Caco-2 (cell line): ENCODE measurements around the gene KANSL3. TPM values are rescaled to one million over a fixed set of nuclear protein-coding genes. Genes with fewer than 3 reads are reported as not detected.

Experiments
- BruUV-seq: library from RNA; stranded (reverse); fragments of 400-500 nt; replicated peaks from 2 replicates; lab custom pipeline; 2021; lab: Mats Ljungman, UMichigan
- CTCF ChIA-PET: fragments of 300-600 bp; sonication (Branson Sonifier 250); formaldehyde crosslinking; loops from one replicate; lab custom pipeline; 2022; ENCODE audit warnings: antibody characterized with exemption; lab: Charles Lee
- POLR2A ChIA-PET: fragments of 300-600 bp; sonication (Branson Sonifier 250); formaldehyde crosslinking; loops from one replicate; lab custom pipeline; 2022; ENCODE audit warnings: antibody characterized with exemption; lab: Charles Lee
- DNase-seq, 2 experiments: peaks; one replicate each; pipeline versions ENCODE4 v3.0.0 to v3.0.0-alpha.2; 2020 to 2022
- H3K27me3 ChIP-seq: replicated peaks from 2 replicates; pipeline ENCODE4 v1.6.0; 2011; ENCODE audit warnings: low read length; ENCODE audit not compliant: control insufficient read depth, insufficient read depth
- H3K36me3 ChIP-seq: 2 replicates; pipeline ENCODE4 v1.5.1; 2011; ENCODE audit warnings: low read length; ENCODE audit not compliant: control insufficient read depth, insufficient read depth
- H3K4me1 ChIP-seq: fragments of 250-450 bp; sonication (Bioruptor Pico); 2 replicates; pipeline ENCODE4 v1.5.1; 2020; ENCODE audit warnings: mild to moderate bottlenecking
- H3K4me3 ChIP-seq: 2 replicates; pipeline ENCODE4 v1.5.1; 2011; ENCODE audit warnings: low read depth, mild to moderate bottlenecking, control low read depth, low read length
- H3K9me3 ChIP-seq: fragments of 250-450 bp; sonication (Bioruptor Pico); 2 replicates; pipeline ENCODE4 v1.5.1; 2020; ENCODE audit warnings: mild to moderate bottlenecking, moderate library complexity
- H3K27ac Mint-ChIP-seq: one replicate; pipeline ENCODE4 v1.8.0; 2022; ENCODE audit warnings: mixed read lengths; ENCODE audit not compliant: unreplicated experiment
- H3K27me3 Mint-ChIP-seq: one replicate; pipeline ENCODE4 v1.8.0; 2022; ENCODE audit warnings: mixed read lengths; ENCODE audit not compliant: insufficient read depth, unreplicated experiment
- H3K36me3 Mint-ChIP-seq: one replicate; pipeline ENCODE4 v1.8.0; 2022; ENCODE audit warnings: mild to moderate bottlenecking, mixed read lengths; ENCODE audit not compliant: insufficient read depth, unreplicated experiment
- H3K4me1 Mint-ChIP-seq: one replicate; pipeline ENCODE4 v1.8.0; 2022; ENCODE audit warnings: low read depth, mixed read lengths; ENCODE audit not compliant: unreplicated experiment
- H3K4me3 Mint-ChIP-seq: one replicate; pipeline ENCODE4 v1.8.0; 2022; ENCODE audit warnings: mild to moderate bottlenecking, moderate library complexity, mixed read lengths; ENCODE audit not compliant: unreplicated experiment
- H3K9me3 Mint-ChIP-seq: one replicate; pipeline ENCODE4 v1.8.0; 2022; ENCODE audit warnings: mixed read lengths; ENCODE audit not compliant: unreplicated experiment
- intact Hi-C: fragments of 100-400 bp; cut with micrococcal nuclease; formaldehyde crosslinking; loops from one replicate; pipeline ENCODE4 v1.10.0; 2022; ENCODE audit not compliant: unreplicated experiment
- total RNA-seq: library from RNA; stranded (reverse); gene quantifications from 2 replicates; pipeline ENCODE4 v1.2.3, GENCODE V29; 2022
- TF ChIP-seq, protein P1 (sequence below), 2 experiments: fragments of 200-600 bp in 1 of 2; IDR thresholded peaks; 1 replicate in 1 of 2; 2 replicates in 1 of 2; pipeline versions ENCODE4 v1.5.1 to v1.8.0; 2011 to 2022; ENCODE audit warnings: antibody characterized with exemption in 1 of 2, control low read depth in 1 of 2, inconsistent platforms in 1 of 2, low read depth in 1 of 2, low read length in 1 of 2, mild to moderate bottlenecking in 1 of 2, moderate library complexity in 1 of 2; ENCODE audit not compliant: insufficient read depth in 1 of 2, severe bottlenecking in 1 of 2, unreplicated experiment in 1 of 2

Gene KANSL3
- total RNA-seq, 1 experiment from 2014 or later: 48.6 TPM

DNA sequence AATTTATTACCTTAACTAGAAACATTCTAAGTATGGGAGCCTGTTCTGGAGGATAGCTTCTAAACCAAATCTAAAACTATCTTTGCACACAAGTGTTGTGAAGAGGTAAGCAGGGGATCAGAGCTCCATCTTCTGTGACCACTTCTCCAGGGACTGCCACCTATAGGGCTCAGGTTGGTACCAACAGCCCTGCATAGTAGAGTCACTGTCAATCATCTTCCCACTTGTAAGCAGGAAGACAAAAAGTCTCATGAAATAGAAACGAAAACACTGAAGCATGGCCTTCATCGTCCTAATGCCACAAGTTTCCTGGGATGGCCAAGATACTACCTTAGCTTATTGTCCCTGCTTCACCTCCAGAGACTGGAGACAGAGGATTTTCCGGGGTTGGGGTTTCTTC, 43.8 kb downstream of the KANSL3 start:
- no peak for DNase-seq
- ChIA-PET CTCF (no interaction called here), POLR2A (no interaction called here)
- Histone ChIP-seq H3K27me3 (no peaks in the 10 kb centered on the region), H3K4me3 (no peak overlapping the region), H3K36me3 (0 out of 2 replicates have a peak, but pooled peaks cover 1% of the 10 kb centered on the region), H3K9me3 (no peaks in the 10 kb centered on the region), H3K4me1 (no peaks in the 10 kb centered on the region)
- Mint-ChIP-seq H3K4me1 (no peaks in the 10 kb centered on the region), H3K9me3 (no peaks in the 10 kb centered on the region), H3K36me3 (peaks cover 40% of the 10 kb centered on the region), H3K27ac (no peak overlapping the region), H3K27me3 (no peaks in the 10 kb centered on the region), H3K4me3 (no peak overlapping the region)
- no TSS peak for BruUV-seq
- intact Hi-C loops: no loop called here
- TF ChIP-seq, protein P1, sequence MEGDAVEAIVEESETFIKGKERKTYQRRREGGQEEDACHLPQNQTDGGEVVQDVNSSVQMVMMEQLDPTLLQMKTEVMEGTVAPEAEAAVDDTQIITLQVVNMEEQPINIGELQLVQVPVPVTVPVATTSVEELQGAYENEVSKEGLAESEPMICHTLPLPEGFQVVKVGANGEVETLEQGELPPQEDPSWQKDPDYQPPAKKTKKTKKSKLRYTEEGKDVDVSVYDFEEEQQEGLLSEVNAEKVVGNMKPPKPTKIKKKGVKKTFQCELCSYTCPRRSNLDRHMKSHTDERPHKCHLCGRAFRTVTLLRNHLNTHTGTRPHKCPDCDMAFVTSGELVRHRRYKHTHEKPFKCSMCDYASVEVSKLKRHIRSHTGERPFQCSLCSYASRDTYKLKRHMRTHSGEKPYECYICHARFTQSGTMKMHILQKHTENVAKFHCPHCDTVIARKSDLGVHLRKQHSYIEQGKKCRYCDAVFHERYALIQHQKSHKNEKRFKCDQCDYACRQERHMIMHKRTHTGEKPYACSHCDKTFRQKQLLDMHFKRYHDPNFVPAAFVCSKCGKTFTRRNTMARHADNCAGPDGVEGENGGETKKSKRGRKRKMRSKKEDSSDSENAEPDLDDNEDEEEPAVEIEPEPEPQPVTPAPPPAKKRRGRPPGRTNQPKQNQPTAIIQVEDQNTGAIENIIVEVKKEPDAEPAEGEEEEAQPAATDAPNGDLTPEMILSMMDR (IDR thresholded peaks at IDR 0.05; ENCODE audit: insufficient read depth in 1 of 2, low read depth in 1 of 2, low read length in 1 of 2, severe bottlenecking in 1 of 2, unreplicated experiment in 1 of 2): no peak

DNA sequence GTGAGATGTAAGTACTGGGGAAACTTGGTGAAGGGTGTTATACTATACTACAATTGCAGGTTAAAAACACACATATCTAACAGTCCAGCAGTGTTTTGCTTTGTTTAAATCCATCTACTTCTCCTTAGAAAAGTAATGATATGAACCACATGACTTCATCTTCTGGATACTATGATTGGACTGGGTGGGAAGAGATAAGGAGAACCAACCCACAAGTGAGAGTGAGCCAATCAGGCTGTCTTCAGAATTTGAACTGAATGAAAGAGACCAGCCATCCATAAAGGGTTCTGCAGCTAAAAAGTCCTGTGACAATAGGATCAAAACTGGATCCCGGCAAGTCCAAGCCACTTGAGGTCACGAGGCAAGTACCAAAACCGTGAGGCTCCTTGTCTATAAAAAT, 46.6 kb downstream of the KANSL3 start:
- Mint-ChIP-seq H3K36me3 (peaks cover 20% of the 10 kb centered on the region), H3K9me3 (no peaks in the 10 kb centered on the region), H3K27ac (no peak overlapping the region), H3K4me1 (no peaks in the 10 kb centered on the region), H3K27me3 (no peaks in the 10 kb centered on the region), H3K4me3 (no peak overlapping the region)
- ChIA-PET CTCF (no interaction called here), POLR2A (no interaction called here)
- Histone ChIP-seq H3K36me3 (0 out of 2 replicates have a peak, but pooled peaks cover 1% of the 10 kb centered on the region), H3K27me3 (no peaks in the 10 kb centered on the region), H3K4me3 (no peak overlapping the region), H3K9me3 (no peaks in the 10 kb centered on the region), H3K4me1 (no peaks in the 10 kb centered on the region)
- BruUV-seq: no TSS peak
- intact Hi-C loops: no loop called here
- TF ChIP-seq, protein P1 (IDR thresholded peaks at IDR 0.05; ENCODE audit: insufficient read depth in 1 of 2, low read depth in 1 of 2, low read length in 1 of 2, severe bottlenecking in 1 of 2, unreplicated experiment in 1 of 2): no peak
- no peak for DNase-seq

DNA sequence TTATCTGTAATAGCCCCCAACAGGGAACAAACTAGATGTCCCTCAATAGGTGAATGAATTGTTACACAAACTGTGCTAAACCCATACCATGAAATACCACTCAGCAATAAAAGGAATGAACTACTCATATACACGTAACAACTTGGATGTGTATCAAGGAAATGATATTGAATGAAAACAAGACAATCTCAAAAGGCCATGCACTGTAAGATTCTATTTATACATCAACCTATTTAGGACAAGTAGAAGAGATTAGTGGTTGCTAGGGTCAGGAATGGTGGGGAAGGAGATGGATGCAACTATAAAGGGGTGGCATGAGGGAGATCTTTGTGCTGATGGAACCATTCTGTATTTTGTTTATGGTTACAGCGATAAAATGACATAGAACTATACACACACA, 47.1 kb downstream of the KANSL3 start:
- Histone ChIP-seq H3K36me3 (0 out of 2 replicates have a peak, but pooled peaks cover 1% of the 10 kb centered on the region), H3K9me3 (no peaks in the 10 kb centered on the region), H3K4me1 (no peaks in the 10 kb centered on the region), H3K4me3 (no peak overlapping the region), H3K27me3 (no peaks in the 10 kb centered on the region)
- intact Hi-C loops: no loop called here
- TF ChIP-seq, protein P1 (IDR thresholded peaks at IDR 0.05; ENCODE audit: insufficient read depth in 1 of 2, low read depth in 1 of 2, low read length in 1 of 2, severe bottlenecking in 1 of 2, unreplicated experiment in 1 of 2): no peak
- ChIA-PET CTCF (no interaction called here), POLR2A (no interaction called here)
- Mint-ChIP-seq H3K4me3 (no peak overlapping the region), H3K4me1 (no peaks in the 10 kb centered on the region), H3K27me3 (no peaks in the 10 kb centered on the region), H3K9me3 (no peaks in the 10 kb centered on the region), H3K27ac (no peak overlapping the region), H3K36me3 (peaks cover 20% of the 10 kb centered on the region)
- no peak for DNase-seq
- BruUV-seq: no TSS peak
